Heart left ventricle (tissue), 16 donors: ENCODE measurements around the gene TMEM174. TPM values are rescaled to one million over a fixed set of nuclear protein-coding genes. Genes with fewer than 3 reads are reported as not detected.

Experiments
- ATAC-seq, 4 donors: fragments of 200-7000 bp; cut with Tn5 transposase; one replicate each; pipeline ENCODE4 v1.9.1; 2020 to 2022; ENCODE audit warnings: moderate library complexity in 4 of 4, mild to moderate bottlenecking in 3 of 4, moderate number of reproducible peaks in 1 of 4
- DNase-seq, 5 donors: peaks; one replicate each; pipeline ENCODE4 v3.0.0-alpha.2; 2020
- H3K27ac ChIP-seq, 12 donors: fragments of 200-600 bp; sonication (generic) in 4 of 12; one replicate each; pipeline versions ENCODE4 v1.5.0 to v1.8.0; 2016 to 2022; ENCODE audit warnings: mild to moderate bottlenecking in 2 of 12
- H3K27me3 ChIP-seq, 9 donors: fragments of 200-600 bp; sonication (generic) in 2 of 9; one replicate each; pipeline versions ENCODE4 v1.5.1 to v1.8.0; 2016 to 2022; ENCODE audit warnings: mild to moderate bottlenecking in 3 of 9
- H3K36me3 ChIP-seq, 9 donors: fragments of 200-600 bp; sonication (generic) in 2 of 9; one replicate each; pipeline versions ENCODE4 v1.5.0 to v1.8.0; 2018 to 2022; ENCODE audit warnings: mild to moderate bottlenecking in 2 of 9
- H3K4me1 ChIP-seq, 12 donors: fragments of 200-600 bp; sonication (generic) in 4 of 12; one replicate each; pipeline versions ENCODE4 v1.5.0 to v1.8.0; 2016 to 2022; ENCODE audit warnings: mild to moderate bottlenecking in 3 of 12
- H3K4me3 ChIP-seq, 12 donors: fragments of 200-600 bp; sonication (generic) in 4 of 12; one replicate each; pipeline versions ENCODE4 v1.5.0 to v1.8.0; 2017 to 2022; ENCODE audit warnings: mild to moderate bottlenecking in 9 of 12, moderate library complexity in 4 of 12
- H3K9me3 ChIP-seq, 12 donors: fragments of 200-600 bp; sonication (generic) in 4 of 12; one replicate each; pipeline versions ENCODE4 v1.5.0 to v1.8.0; 2016 to 2022; ENCODE audit warnings: mild to moderate bottlenecking in 1 of 12
- CTCF ChIP-seq, 12 donors: fragments of 200-600 bp; sonication (generic) in 4 of 12; IDR thresholded peaks; one replicate each; pipeline versions ENCODE4 v1.5.0 to v1.8.0; 2018 to 2022; ENCODE audit warnings: antibody characterized with exemption in 12 of 12, mild to moderate bottlenecking in 5 of 12
- POLR2A ChIP-seq, 2 donors: fragments of 450-650 bp; IDR thresholded peaks; one replicate each; pipeline ENCODE4 v1.6.1; 2017; ENCODE audit warnings: antibody characterized with exemption in 2 of 2, mild to moderate bottlenecking in 2 of 2, moderate library complexity in 2 of 2
- WGBS, 4 donors: extraction: QIAGEN DNeasy Blood & Tissue Kit in 2 of 4; methylation state at CpG; one replicate each; pipeline versions ENCODE4 v1.1.5 to v1.1.7; 2013 to 2018; 5-methylcytosine and 5-hydroxymethylcytosine counted together
- intact Hi-C, 10 donors: fragments of 100-400 bp; cut with DNase I; formaldehyde crosslinking; loops; one replicate each; pipeline versions ENCODE4 v1.11.1 to v1.14.2; 2022
- polyA plus RNA-seq, 2 donors: library from polyadenylated mRNA; stranded (reverse); fragments of 200-250 nt; gene quantifications; one replicate each; pipeline ENCODE4 v1.2.3, GENCODE V29; 2013
- total RNA-seq, 9 donors: library from RNA; depleted of rRNA in 2 of 9; stranded (reverse); fragments of >200 nt in 2 of 9; fragmentation: NEBNext Ultra II Directional in 3 of 9; extraction: Animal tissue kit (Norgen Biotek cat#: 25700) in 3 of 9; gene quantifications; one replicate each; pipeline versions ENCODE4 v1.1.0 to v1.2.4, GENCODE V29; 2016 to 2023
- donor health status: ischemic (EF 13 %, LVEDD 7.1; RV severe dilation, severe dysfunction).
- donor health status: healthy with polysubstance abuse.
- donor health status: DM: no; HTN: yes; CAD: no.
- donor health status: DM: no; HTN: no; CAD: no.
- donor health status: ischemic (EF 25% LVEDD 6.9; RV normal size, moderate dysfunction).
- donor health status: ischemic (EF 25% LVEDD 5.7; RV mildly dilated, moderate dysfunction).
- donor health status: healthy.
- donor health status: DM: yes; HTN: yes; CAD: no.
- donor health status: ischemic (EF 35%, LVEDD 5.7; RV mildly dilated, moderate dysfunction).
- donor health status: nonischemic (EF 11% LVEDD 7.7; RV severe dilation, severe dysfunction).
- donor health status: DM: yes; HTN: yes; CAD: no.
- donor health status: PGD.
- donor health status: ischemic (EF 29% LVEDD 5.4; RV normal size, mild dysfunction).
- donor health status: nonischemic (EF 23%, LVEDD 6.1; RV moderate dilation, normal function).

TMEM174 gene
- total and polyA plus RNA-seq, 11 donors = not detected

GRCh38 chr5:73135021-73135420 is 38.0 kb upstream of the TMEM174 start:
- 88 to 94% (median 91%) methylated on average over 3 of the region's 3 CpGs for WGBS, 4 donors
- Histone ChIP-seq H3K36me3 (no peaks in the 10 kb centered on the region), H3K9me3 (no peaks in the 10 kb centered on the region), H3K27ac (no peak overlapping the region), H3K27me3 (peaks cover 0 to 37% (median 7%) of the 10 kb centered on the region in 9 donors), H3K4me3 (no peak overlapping the region), H3K4me1 (peaks cover 0 to 3% (median 0%) of the 10 kb centered on the region in 12 donors)
- TF ChIP-seq POLR2A (IDR thresholded peaks at IDR 0.05) (no peak), CTCF (IDR thresholded peaks at IDR 0.05) (no peak)
- DNase-seq (no peak), ATAC-seq (no peak)
- intact Hi-C loops = no loop called here

GRCh38 chr5:73135429-73136054 is 37.5 kb upstream of the TMEM174 start:
- Histone ChIP-seq H3K9me3 (no peaks in the 10 kb centered on the region), H3K27me3 (peaks cover 0 to 34% (median 7%) of the 10 kb centered on the region in 9 donors), H3K27ac (no peak overlapping the region), H3K4me1 (peaks cover 0 to 3% (median 0%) of the 10 kb centered on the region in 12 donors), H3K4me3 (no peak overlapping the region), H3K36me3 (no peaks in the 10 kb centered on the region)
- ATAC-seq (no peak), DNase-seq (no peak)
- intact Hi-C loops = no loop called here
- TF ChIP-seq CTCF (IDR thresholded peaks at IDR 0.05) = no peak
- no peak for TF ChIP-seq POLR2A (IDR thresholded peaks at IDR 0.05)
- WGBS, 4 donors = 61 to 71% (median 68%) methylated on average over 6 of the region's 6 CpGs

GRCh38 chr5:73136055-73136562 is 36.9 kb upstream of the TMEM174 start:
- Histone ChIP-seq H3K27ac (no peak overlapping the region), H3K4me1 (peaks cover 0 to 3% (median 0%) of the 10 kb centered on the region in 12 donors), H3K27me3 (peaks cover 0 to 34% (median 7%) of the 10 kb centered on the region in 9 donors), H3K4me3 (no peak overlapping the region), H3K36me3 (no peaks in the 10 kb centered on the region), H3K9me3 (no peaks in the 10 kb centered on the region)
- TF ChIP-seq POLR2A (IDR thresholded peaks at IDR 0.05) (no peak), CTCF (IDR thresholded peaks at IDR 0.05) (no peak)
- intact Hi-C loops = no loop called here
- no peak for DNase-seq
- ATAC-seq = no peak
- WGBS, 4 donors = 11 to 25% (median 23%) methylated on average over 13 to 15 of the region's 15 CpGs

GRCh38 chr5:73137563-73138530 is 35.1 kb upstream of the TMEM174 start:
- H3K27ac ChIP-seq = no peak overlapping the region
- TF ChIP-seq CTCF (IDR thresholded peaks at IDR 0.05) (no peak), POLR2A (IDR thresholded peaks at IDR 0.05) (no peak)
- H3K9me3 ChIP-seq = no peaks in the 10 kb centered on the region
- 87 to 90% (median 88%) methylated on average over 10 of the region's 10 CpGs for WGBS, 4 donors
- DNase-seq (no peak), ATAC-seq (no peak)
- peaks cover 0 to 40% (median 7%) of the 10 kb centered on the region in 9 donors for H3K27me3 ChIP-seq
- intact Hi-C loops = no loop called here
- H3K4me3 ChIP-seq = no peak overlapping the region
- no peaks in the 10 kb centered on the region for H3K36me3 ChIP-seq
- peaks cover 0 to 3% (median 0%) of the 10 kb centered on the region in 12 donors for H3K4me1 ChIP-seq
